Stimulated activated CD8-positive, alpha-beta memory T cell treated with anti-CD3 and anti-CD28 coated beads, Interleukin-7, amount 100 ng/mL, for 48 hours (primary cell): Measurements from ENCODE around the gene SUGCT.

Source experiments
- DNase-seq, 2 donors: peaks; one replicate each; pipeline ENCODE4 v3.0.0-alpha.2; 2020; ENCODE audit warnings: low read depth in 1 of 2; ENCODE audit errors: extremely low read depth in 1 of 2

SUGCT gene

DNA sequence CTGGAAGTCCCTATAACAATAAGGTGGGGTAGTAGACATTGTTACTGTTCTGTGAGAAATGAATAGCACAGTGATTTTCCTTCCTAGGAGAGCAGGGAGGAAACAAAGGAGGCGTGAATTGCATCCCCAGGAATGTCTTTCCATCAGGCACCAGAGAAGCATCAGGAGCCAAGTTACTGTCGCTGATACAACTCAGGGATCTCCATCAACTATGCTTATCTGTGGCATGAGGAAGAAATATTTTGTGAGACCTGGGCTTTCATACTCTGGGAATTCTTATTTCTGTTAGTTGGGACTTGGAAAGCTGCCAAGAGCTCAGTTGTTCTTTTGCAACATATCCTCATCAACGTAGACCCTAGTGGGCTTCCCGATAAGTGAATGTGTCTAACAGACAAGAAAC lies 622.3 kb downstream of the SUGCT start:
- no peak for DNase-seq

GRCh38 chr7:40758590-40758989 lies 623.8 kb downstream of the SUGCT start:
- no peak for DNase-seq

- no peak for DNase-seq
Measured at GRCh38 chr7:40760293-40760964, 625.6 kb downstream of the SUGCT start.

DNA sequence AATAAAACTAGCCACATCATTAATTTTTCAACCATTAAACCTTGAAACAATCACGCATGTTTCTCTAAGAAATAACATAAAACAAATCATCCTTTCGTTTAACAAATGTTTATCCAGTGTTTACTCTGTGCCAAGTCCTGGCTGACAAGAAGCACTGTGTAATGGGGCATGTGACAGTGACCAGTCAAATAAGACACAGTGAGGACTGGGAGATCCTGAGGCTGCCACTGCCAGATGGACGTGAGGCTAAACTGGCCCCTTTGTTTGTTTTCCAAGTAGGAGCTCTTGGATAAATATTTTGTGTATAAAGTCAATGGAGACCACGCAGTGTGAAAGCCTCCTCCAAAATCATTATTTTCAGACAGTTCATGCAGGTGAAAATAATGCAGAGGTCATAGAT lies 626.2 kb downstream of the SUGCT start:
- no peak for DNase-seq

DNA sequence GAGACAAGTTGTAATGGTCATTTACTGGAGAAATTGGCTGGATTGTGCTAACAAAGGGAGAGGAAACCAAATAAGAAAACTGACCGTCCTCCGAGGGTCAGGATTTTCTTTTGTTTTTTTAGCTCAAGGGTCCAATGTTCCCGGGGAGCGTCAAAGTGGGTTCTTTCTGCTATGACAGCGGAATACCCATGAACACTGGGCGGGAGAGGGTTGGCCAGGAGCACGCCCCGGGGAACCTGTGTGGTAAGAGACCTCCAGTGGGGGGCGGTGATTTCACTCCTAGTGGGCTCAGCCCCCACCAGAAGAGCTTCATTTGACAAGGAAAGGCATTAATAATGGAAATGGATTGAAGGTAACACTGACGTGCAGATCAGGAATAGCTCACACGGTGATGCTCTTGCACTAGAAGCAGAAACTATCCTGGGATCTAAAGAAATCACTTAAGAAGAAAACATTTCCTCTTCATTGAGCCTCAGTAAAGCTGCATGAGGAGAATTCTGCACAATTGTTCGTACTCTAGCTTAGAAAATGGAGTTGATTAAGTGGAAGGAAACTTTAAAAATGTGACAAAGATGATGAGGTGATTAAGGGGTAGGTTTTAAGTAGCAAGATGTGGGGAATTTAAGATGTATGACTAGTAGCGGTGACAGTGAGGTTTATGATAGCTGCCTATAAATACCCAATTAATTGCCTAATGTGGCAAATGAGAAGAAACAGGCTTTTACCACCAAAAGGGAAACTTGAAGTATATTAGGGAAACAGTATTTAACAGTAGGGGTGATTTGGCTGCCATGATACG lies 627.2 kb downstream of the SUGCT start:
- DNase-seq: no peak

- no peak for DNase-seq
Measured at GRCh38 chr7:40763319-40764287, 628.8 kb downstream of the SUGCT start.

GRCh38 chr7:40765639-40766038 lies 630.8 kb downstream of the SUGCT start:
- no peak for DNase-seq

GRCh38 chr7:40772096-40772495 lies 637.3 kb downstream of the SUGCT start:
- no peak for DNase-seq

DNA sequence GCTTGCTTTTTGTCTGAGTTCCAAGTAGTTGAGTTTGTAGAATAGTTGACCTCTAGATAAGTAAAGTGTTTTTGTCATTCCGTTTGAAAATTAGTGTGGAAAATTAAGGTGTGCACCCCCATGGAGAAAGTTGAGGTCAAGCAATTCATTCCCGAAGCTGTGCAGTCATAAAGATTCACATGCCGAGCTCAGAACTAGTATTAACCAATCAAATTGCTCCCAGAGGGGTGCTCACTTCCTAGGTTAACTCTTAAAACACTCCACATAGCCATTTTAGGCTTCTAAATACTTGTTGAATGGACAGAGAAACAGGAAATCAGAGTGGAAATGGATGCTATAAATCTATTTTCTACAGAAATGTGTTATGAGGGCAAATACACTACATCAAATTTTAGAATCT lies 638.9 kb downstream of the SUGCT start:
- DNase-seq: no peak

DNA sequence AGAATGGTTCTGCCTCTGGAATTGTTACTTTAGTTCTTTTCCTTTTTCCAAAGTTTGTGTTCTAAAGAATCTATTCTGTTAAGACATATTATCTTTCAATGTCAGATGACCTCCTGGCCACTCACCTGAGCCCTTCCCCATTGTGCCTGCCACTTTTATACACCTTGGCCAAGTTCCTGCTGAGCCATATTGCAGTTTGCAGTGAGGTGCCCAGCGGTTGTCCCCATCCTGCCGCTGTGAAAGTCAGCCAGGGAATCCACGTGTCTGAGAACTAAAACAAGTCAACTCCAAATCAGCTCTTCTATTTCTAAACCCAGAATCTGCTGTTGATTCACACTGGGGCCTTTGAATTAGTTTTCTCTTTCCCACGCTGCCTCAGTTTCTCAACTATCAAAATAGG lies 641.1 kb downstream of the SUGCT start:
- no peak for DNase-seq

GRCh38 chr7:40777730-40778312 lies 643.0 kb downstream of the SUGCT start:
- DNase-seq: no peak

DNA sequence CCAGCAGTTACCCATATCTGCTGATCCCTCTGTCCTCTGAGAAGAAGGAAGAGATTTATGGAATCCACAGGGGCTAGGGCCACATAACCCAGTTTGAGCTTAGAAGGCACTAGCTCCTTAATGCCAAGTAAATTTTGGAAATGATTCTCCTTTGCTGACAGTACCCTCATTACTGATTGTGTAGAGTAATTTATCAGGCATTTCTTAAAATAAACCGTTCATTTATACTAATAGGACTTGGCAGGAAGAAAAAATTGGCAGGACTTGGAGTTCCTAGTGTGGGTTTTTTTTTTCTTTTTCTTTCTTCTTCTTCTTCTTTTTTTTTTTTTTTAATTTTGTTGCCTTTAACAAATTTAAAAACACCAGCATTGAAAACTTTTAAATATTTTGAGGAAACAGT lies 645.7 kb downstream of the SUGCT start:
- no peak for DNase-seq

GRCh38 chr7:40782836-40783235 lies 648.0 kb downstream of the SUGCT start:
- no peak for DNase-seq

- no peak for DNase-seq
Measured at GRCh38 chr7:40784176-40784575, 649.4 kb downstream of the SUGCT start.

DNA sequence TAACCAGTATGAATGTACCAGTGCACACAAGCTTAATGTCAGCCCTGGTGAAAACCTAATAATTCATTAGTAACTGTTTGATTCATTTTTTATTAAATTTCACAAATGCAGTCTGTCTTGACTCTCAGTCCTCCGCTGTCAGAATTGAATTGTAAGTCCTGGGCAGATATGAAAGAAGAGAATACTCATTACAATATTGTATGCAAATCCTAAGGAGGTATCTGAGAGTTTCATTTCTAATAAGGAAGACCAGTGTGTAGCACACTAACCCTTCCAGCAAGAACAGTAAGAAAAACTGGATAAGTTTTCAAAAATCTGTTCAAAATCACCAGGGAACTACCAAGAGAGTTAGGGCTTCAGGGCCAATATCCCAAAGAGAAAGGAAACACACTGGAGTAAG lies 652.1 kb downstream of the SUGCT start:
- DNase-seq: no peak

DNA sequence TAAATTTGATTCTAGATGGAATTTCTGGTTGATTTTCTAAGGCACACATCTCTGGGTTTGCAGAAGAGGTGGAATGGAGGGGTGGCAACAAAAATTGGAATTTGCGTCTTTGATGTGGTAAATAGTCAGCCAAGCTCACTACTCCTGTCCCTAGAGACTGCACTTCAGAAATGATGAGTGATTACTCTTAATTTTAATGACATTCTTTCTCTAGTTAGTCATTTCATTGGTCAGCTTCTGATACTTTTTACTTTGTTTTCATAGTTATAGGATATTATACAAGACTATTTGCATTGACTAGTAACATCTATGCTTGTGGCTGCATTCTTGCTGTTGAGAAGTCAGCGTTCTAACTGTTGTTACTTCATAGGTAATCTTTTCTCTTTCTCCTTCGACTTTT lies 658.3 kb downstream of the SUGCT start:
- DNase-seq: no peak

DNA sequence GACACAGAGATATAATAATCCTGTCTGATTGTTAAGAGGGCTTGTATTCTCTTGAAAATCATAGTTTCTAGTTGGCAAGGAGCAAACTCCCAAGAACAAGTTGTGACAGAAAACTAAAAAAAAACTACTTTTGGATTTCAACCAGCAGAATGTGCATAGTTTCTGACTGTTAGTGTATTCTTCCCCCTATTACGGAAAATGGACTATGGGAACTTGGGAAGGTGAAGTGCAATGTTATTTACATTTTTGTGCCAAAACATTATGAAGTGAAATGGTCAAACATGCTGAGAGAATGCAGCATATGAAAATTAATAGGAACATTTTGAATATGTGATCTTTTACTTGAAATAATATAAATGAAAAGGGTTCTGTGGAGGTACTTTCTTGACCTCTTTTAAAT lies 660.8 kb downstream of the SUGCT start:
- DNase-seq: no peak

GRCh38 chr7:40796723-40797122 lies 661.9 kb downstream of the SUGCT start:
- no peak for DNase-seq

- DNase-seq: no peak
Measured at GRCh38 chr7:40798613-40799012, 663.8 kb downstream of the SUGCT start.

GRCh38 chr7:40799493-40800403 lies 664.9 kb downstream of the SUGCT start:
- no peak for DNase-seq
